Measurements from ENCODE around the gene SLC38A8. TPM values are rescaled to one million over a fixed set of nuclear protein-coding genes. Genes with fewer than 3 reads are reported as not detected.

Gene SLC38A8
- total RNA-seq, 2 experiments from 2014 or later: not detected

DNA sequence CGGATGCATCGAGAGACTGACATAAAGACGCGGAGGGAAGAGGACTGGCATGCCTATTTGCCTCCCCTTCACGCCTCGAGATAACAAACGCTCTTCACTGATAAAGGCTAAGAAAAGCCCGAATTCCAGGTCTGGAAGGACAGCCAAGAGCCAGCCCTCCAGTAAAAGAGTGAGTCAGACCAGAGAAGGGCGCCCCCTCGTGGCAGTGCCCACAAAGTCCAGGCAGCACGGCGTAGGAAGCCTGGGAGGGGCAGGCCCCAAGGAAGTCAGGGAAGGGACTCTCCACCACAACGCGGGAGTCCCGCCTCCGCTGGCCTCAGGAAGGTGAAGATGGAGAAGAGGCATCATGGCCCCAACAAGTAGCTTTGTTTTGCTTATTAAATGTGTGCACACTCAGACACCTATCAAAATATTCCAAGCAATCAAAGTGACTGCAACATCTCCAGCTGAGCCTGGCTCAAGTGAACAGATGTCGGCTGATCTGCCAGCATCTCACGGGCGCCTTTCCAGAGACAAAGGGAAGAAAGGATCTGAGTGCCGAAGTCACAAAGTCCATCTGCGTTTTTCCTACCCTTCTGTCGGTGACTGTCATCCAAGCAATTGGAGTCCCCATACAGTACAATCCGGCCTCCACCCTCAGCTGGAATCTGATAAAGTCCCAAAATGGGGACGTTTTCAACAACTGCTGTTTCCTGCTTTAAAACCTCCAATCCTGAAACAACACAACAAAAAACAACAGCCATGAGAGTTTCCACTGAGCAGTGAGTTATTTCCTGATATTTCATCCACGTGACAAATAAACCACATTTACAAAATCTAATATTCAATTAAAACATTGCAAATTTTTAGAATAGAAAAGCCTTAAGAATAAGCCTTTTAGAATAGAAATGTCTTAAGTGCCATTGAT lies 20.4 kb upstream of the SLC38A8 start:
- Histone ChIP-seq H3K36me3 (ENCODE audit: insufficient read depth, low read length) (peaks cover 96% of the 10 kb centered on the region), H3K27me3 (ENCODE audit: control insufficient read depth in 1 of 2, insufficient read depth in 2 of 2, low read length in 2 of 2) (no peaks in the 10 kb centered on the region), H3K4me3 (ENCODE audit: low read length) (no peak overlapping the region), H3K9me3 (ENCODE audit: control insufficient read depth in 1 of 2, insufficient read depth in 1 of 2, low read length in 2 of 2) (no peaks in the 10 kb centered on the region), H3K27ac (ENCODE audit: low read depth in 1 of 2, low read length in 2 of 2) (no peak overlapping the region), H3K4me1 (ENCODE audit: insufficient read depth, low read length) (no peaks in the 10 kb centered on the region)
- ATAC-seq (ENCODE audit: poor library complexity): peak; percentile 80
- peak; percentile 32 to 77 (median 55) for DNase-seq
- POLR2A ChIA-PET: no interaction called here
- no peaks in the 10 kb centered on the region for H3K9me3 Mint-ChIP-seq
- peak; percentile 77 for TF ChIP-seq CTCF (IDR thresholded peaks at IDR 0.05)
- CTCF ChIA-PET: no interaction called here
- peak overlapping the region; percentile 25 for H3K4me3 Mint-ChIP-seq
- H3K27ac Mint-ChIP-seq: no peak overlapping the region
- peaks cover 94% of the 10 kb centered on the region for H3K36me3 Mint-ChIP-seq (ENCODE audit: low read depth)
- no peaks in the 10 kb centered on the region for H3K27me3 Mint-ChIP-seq
- intact Hi-C loops (cut with DNase I, micrococcal nuclease): loop anchor here in 1 of 2 experiments (5.0 kb wide), 1 partner anchor 106 kb away; no protein-coding TSS in a partner anchor
- H3K4me1 Mint-ChIP-seq (ENCODE audit: low read depth): peaks cover 3% of the 10 kb centered on the region

- ATAC-seq (ENCODE audit: poor library complexity) (no peak), DNase-seq (no peak)
- Histone ChIP-seq H3K4me3 (ENCODE audit: low read length) (no peak overlapping the region), H3K36me3 (ENCODE audit: insufficient read depth, low read length) (peaks cover 96% of the 10 kb centered on the region), H3K4me1 (ENCODE audit: insufficient read depth, low read length) (no peaks in the 10 kb centered on the region), H3K27me3 (ENCODE audit: control insufficient read depth in 1 of 2, insufficient read depth in 2 of 2, low read length in 2 of 2) (no peaks in the 10 kb centered on the region), H3K9me3 (ENCODE audit: control insufficient read depth in 1 of 2, insufficient read depth in 1 of 2, low read length in 2 of 2) (no peaks in the 10 kb centered on the region), H3K27ac (ENCODE audit: low read depth in 1 of 2, low read length in 2 of 2) (no peak overlapping the region)
- Mint-ChIP-seq H3K4me3 (no peak overlapping the region), H3K27me3 (no peaks in the 10 kb centered on the region), H3K4me1 (ENCODE audit: low read depth) (peaks cover 3% of the 10 kb centered on the region), H3K9me3 (no peaks in the 10 kb centered on the region), H3K36me3 (ENCODE audit: low read depth) (peaks cover 96% of the 10 kb centered on the region), H3K27ac (no peak overlapping the region)
- ChIA-PET POLR2A (no interaction called here), CTCF (no interaction called here)
- TF ChIP-seq CTCF (IDR thresholded peaks at IDR 0.05): no peak
- intact Hi-C loops (cut with DNase I, micrococcal nuclease): loop anchor here in 1 of 2 experiments (5.0 kb wide), 1 partner anchor 104 kb away; no protein-coding TSS in a partner anchor
These were observed 18.7 kb upstream of the SLC38A8 start for GRCh38 chr16:84061236-84061819.

DNA sequence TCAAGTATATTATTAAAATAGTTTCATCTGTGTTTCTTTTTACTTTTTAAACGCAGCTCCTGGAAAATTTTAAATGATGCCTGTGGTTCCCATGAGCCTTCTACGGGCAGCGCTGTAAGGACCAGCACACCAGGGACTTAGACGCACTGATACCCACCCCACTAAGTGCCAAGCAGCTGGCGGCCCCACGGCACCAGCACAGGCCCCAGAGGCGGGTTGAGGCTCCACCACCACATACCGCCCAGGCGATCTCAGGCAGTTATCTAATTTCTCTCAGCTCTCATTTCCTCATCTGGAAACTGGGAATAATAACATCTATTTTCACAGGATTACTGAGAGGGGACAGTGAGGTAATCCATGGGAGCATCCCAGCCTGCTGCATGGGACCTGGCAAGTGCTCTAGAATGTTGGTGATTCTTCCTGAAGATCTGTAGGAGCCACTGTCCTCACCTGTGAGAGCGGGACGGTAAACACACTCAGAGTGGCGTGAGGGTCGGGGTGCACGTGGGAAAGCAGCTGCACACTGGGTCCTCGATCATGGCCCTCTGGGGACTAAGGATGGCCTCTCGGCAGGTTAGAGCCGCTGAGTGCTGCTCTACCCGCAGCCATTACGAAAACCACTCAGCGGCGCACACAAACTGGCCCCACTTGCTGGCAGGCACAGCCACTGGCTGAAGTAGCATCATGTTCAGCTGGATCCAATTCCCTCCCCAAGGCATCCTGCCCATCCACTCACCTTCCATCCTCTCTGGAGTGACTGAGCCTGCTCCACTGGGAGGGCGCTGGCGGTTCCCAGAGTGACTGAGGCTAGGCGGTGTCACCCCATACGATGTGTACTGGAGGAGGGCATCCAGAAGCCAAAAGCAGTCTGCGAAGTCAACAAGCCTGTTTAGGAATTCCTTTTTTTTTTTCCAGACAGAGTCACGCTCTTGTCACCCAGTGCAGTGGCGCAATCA lies 17.6 kb upstream of the SLC38A8 start:
- ChIA-PET CTCF (interaction anchor here (0.6 kb wide), 1 partner anchor 88 kb away, joined by 3 read pairs; no protein-coding TSS in a partner anchor), POLR2A (no interaction called here)
- Mint-ChIP-seq H3K4me1 (ENCODE audit: low read depth) (peaks cover 3% of the 10 kb centered on the region), H3K36me3 (ENCODE audit: low read depth) (peaks cover 96% of the 10 kb centered on the region), H3K9me3 (no peaks in the 10 kb centered on the region), H3K4me3 (no peak overlapping the region), H3K27me3 (no peaks in the 10 kb centered on the region), H3K27ac (no peak overlapping the region)
- Histone ChIP-seq H3K27me3 (ENCODE audit: control insufficient read depth in 1 of 2, insufficient read depth in 2 of 2, low read length in 2 of 2) (no peaks in the 10 kb centered on the region), H3K9me3 (ENCODE audit: control insufficient read depth in 1 of 2, insufficient read depth in 1 of 2, low read length in 2 of 2) (no peaks in the 10 kb centered on the region), H3K4me1 (ENCODE audit: insufficient read depth, low read length) (no peaks in the 10 kb centered on the region), H3K36me3 (ENCODE audit: insufficient read depth, low read length) (peaks cover 95% of the 10 kb centered on the region), H3K27ac (ENCODE audit: low read depth in 1 of 2, low read length in 2 of 2) (no peak overlapping the region), H3K4me3 (ENCODE audit: low read length) (no peak overlapping the region)
- DNase-seq (no peak), ATAC-seq (ENCODE audit: poor library complexity) (no peak)
- no peak for TF ChIP-seq CTCF (IDR thresholded peaks at IDR 0.05)
- intact Hi-C loops (cut with DNase I, micrococcal nuclease): loop anchor here in 1 of 2 experiments (5.0 kb wide), 1 partner anchor 103 kb away; no protein-coding TSS in a partner anchor

Data from CD4-positive, alpha-beta T cell (primary cell).